Osteocyte (in vitro differentiated cells): ENCODE results near the gene STPG2. TPM values are rescaled to one million over a fixed set of nuclear protein-coding genes. Genes with fewer than 3 reads are reported as not detected.

ENCODE experiments used
- DNase-seq: peaks from one replicate; pipeline ENCODE4 v3.0.0; 2021; ENCODE audit warnings: mixed read lengths; ENCODE audit not compliant: unreplicated experiment; ENCODE audit errors: extremely low spot score
- H3K27ac Mint-ChIP-seq: one replicate; pipeline ENCODE4 v1.8.0; 2021; ENCODE audit warnings: mild to moderate bottlenecking, mixed read lengths; ENCODE audit not compliant: unreplicated experiment
- H3K27me3 Mint-ChIP-seq: one replicate; pipeline ENCODE4 v1.8.0; 2021; ENCODE audit warnings: mixed read lengths; ENCODE audit not compliant: unreplicated experiment
- H3K36me3 Mint-ChIP-seq: one replicate; pipeline ENCODE4 v1.8.0; 2021; ENCODE audit warnings: mixed read lengths; ENCODE audit not compliant: unreplicated experiment
- H3K4me1 Mint-ChIP-seq: one replicate; pipeline ENCODE4 v1.8.0; 2021; ENCODE audit warnings: mixed read lengths; ENCODE audit not compliant: unreplicated experiment
- H3K4me3 Mint-ChIP-seq: one replicate; pipeline ENCODE4 v1.8.0; 2021; ENCODE audit warnings: mild to moderate bottlenecking, moderate library complexity, mixed read lengths; ENCODE audit not compliant: unreplicated experiment
- H3K9me3 Mint-ChIP-seq: one replicate; pipeline ENCODE4 v1.8.0; 2021; ENCODE audit warnings: mixed read lengths; ENCODE audit not compliant: unreplicated experiment
- total RNA-seq: library from RNA; stranded (reverse); gene quantifications from 2 replicates; pipeline ENCODE4 v1.2.1, GENCODE V29; 2021
- TF ChIP-seq, protein P1 (sequence below): fragments of 200-600 bp; sonication (generic); IDR thresholded peaks from 2 replicates; pipeline ENCODE4 v1.5.0; 2021; ENCODE audit warnings: antibody characterized with exemption, mild to moderate bottlenecking, moderate library complexity

The STPG2 gene
- total RNA-seq, 1 donor from 2014 or later = not detected

DNA sequence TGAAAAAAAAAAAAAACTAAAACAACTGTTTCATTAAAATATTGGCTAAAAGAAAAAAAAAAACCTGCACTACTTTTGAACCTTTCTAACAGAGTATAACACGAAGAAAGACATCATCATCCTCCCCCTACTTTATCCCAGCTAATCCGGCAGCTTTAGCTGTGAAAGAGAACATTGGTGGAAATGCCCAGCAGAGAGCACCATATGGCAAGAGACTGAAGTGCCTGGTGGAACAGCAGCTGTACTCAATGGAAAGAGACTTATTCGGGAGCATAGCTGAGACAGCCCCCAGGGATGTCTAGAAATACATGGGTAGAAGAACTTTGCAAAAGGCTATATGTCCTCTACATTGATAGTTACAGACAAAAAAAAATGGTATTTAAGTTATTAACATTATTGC lies 30.3 kb downstream of the STPG2 start:
- TF ChIP-seq, protein P1, sequence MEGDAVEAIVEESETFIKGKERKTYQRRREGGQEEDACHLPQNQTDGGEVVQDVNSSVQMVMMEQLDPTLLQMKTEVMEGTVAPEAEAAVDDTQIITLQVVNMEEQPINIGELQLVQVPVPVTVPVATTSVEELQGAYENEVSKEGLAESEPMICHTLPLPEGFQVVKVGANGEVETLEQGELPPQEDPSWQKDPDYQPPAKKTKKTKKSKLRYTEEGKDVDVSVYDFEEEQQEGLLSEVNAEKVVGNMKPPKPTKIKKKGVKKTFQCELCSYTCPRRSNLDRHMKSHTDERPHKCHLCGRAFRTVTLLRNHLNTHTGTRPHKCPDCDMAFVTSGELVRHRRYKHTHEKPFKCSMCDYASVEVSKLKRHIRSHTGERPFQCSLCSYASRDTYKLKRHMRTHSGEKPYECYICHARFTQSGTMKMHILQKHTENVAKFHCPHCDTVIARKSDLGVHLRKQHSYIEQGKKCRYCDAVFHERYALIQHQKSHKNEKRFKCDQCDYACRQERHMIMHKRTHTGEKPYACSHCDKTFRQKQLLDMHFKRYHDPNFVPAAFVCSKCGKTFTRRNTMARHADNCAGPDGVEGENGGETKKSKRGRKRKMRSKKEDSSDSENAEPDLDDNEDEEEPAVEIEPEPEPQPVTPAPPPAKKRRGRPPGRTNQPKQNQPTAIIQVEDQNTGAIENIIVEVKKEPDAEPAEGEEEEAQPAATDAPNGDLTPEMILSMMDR = peak; percentile 44
- peaks cover 6% of the 10 kb centered on the region for H3K9me3 Mint-ChIP-seq
- peaks cover 23% of the 10 kb centered on the region for H3K27me3 Mint-ChIP-seq
- H3K4me1 Mint-ChIP-seq = no peaks in the 10 kb centered on the region
- H3K27ac Mint-ChIP-seq = no peak overlapping the region
- H3K4me3 Mint-ChIP-seq = no peak overlapping the region
- no peaks in the 10 kb centered on the region for H3K36me3 Mint-ChIP-seq
- no peak for DNase-seq

DNA sequence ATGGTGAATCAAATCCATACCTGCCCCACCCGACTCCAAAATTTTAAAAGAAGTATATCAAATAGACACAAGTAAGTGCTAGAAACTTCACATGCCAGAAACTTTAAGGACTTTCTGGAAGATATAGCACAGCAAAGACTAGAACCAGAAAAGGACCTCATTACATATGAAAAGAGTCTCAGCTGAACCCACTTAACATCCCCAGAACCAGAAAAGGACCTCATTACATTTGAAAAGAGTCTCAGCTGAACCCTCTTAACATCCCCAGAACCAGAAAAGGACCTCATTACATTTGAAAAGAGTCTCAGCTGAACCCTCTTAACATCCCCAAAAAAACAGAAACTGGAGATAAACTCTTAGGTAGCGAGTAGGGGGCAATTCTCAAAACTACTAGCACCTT lies 32.3 kb downstream of the STPG2 start:
- H3K9me3 Mint-ChIP-seq = no peaks in the 10 kb centered on the region
- DNase-seq = no peak
- peaks cover 30% of the 10 kb centered on the region for H3K27me3 Mint-ChIP-seq
- TF ChIP-seq, protein P1 = no peak
- no peaks in the 10 kb centered on the region for H3K4me1 Mint-ChIP-seq
- no peak overlapping the region for H3K4me3 Mint-ChIP-seq
- H3K27ac Mint-ChIP-seq = no peak overlapping the region
- H3K36me3 Mint-ChIP-seq = no peaks in the 10 kb centered on the region

DNA sequence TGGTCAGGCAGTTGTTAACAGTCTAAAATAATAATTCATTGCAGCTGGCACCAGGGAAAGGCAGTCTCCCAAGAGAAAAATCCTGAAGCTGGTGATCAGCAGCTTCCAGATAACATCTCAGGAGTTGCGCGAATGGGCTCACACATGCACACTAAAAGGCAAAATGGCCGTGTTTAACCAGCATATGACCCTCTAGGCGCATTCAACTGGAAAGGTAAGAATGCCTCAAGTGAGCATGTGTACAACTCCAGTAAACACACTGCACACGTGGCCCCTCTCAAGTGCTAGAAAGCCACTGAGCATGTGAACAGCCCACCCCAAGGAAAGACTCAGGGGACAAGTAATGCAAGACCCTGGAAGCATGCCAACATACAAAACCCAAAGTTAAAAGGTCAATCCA lies 33.1 kb downstream of the STPG2 start:
- H3K4me3 Mint-ChIP-seq = no peak overlapping the region
- H3K4me1 Mint-ChIP-seq = no peaks in the 10 kb centered on the region
- no peaks in the 10 kb centered on the region for H3K36me3 Mint-ChIP-seq
- no peak for DNase-seq
- H3K27ac Mint-ChIP-seq = no peak overlapping the region
- TF ChIP-seq, protein P1 = no peak
- H3K27me3 Mint-ChIP-seq = peaks cover 34% of the 10 kb centered on the region
- no peaks in the 10 kb centered on the region for H3K9me3 Mint-ChIP-seq

DNA sequence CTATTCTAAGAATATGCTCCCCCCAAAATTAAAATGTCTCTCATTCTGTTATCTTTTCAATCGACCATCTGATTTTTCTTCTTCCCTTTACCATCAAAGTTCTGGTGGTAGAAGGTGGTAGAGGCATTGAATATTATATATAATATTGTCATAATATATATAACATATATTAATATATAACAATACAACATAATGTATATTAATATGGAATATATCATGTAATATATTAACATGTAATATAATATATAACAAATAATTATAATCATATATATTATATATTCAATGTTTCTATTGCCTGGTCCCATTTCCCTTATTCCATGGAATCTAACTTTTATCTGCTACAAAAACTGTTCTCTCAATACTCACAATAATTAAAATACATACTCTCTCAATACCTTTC lies 40.6 kb downstream of the STPG2 start:
- H3K4me1 Mint-ChIP-seq = no peaks in the 10 kb centered on the region
- H3K36me3 Mint-ChIP-seq = no peaks in the 10 kb centered on the region
- DNase-seq = no peak
- TF ChIP-seq, protein P1 = no peak
- H3K27me3 Mint-ChIP-seq = peaks cover 45% of the 10 kb centered on the region
- no peak overlapping the region for H3K27ac Mint-ChIP-seq
- H3K9me3 Mint-ChIP-seq = no peaks in the 10 kb centered on the region
- H3K4me3 Mint-ChIP-seq = no peak overlapping the region

DNA sequence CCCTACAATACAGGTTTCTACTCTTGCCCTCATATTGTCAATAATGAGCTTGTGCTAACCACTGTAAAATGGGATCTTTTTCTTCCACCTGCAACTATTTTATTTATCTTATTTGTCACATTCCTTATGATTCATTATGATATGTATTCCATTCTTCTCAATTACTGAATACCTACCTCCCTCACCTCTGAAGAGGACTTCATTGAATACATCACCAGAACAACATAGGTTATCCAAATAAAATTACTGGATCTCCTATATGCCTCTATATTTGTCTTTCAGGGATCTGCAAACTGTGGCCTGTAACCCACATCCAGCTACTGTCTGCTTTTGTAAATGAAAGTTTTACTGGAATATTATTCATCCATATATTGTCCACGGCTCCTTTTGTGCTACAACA lies 41.3 kb downstream of the STPG2 start:
- Mint-ChIP-seq H3K36me3 (no peaks in the 10 kb centered on the region), H3K4me3 (no peak overlapping the region), H3K9me3 (no peaks in the 10 kb centered on the region), H3K27ac (no peak overlapping the region), H3K27me3 (peaks cover 46% of the 10 kb centered on the region), H3K4me1 (no peaks in the 10 kb centered on the region)
- DNase-seq = no peak
- TF ChIP-seq, protein P1 = no peak
